ENCODE results near the gene RTKN2.

DNA sequence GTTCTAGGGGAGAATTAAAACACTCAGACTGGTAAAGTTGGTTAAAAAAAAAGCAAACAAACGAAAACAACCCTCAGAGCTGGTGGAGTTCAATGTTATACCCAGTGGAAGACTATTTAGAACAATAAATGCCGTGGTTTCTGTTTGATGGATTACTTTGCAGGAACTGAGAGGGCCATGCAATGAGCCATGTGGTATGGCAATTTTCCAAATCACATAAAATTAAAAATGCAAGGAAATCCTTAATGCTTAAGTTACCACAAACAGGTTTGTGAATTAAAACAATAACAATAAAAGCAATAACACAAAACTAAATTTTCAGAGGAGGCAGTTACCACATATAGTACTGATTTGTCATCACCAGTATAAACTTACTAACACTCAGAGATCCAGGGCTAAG lies 96.9 kb downstream of the RTKN2 start:
- no peak for TF ChIP-seq CTCF (IDR thresholded peaks at IDR 0.05; ENCODE audit: poor library complexity)
- no peak for TF ChIP-seq EZH2phosphoT487 (IDR thresholded peaks at IDR 0.05; ENCODE audit: low read depth, severe bottlenecking, unreplicated experiment)
- TF ChIP-seq EZH2 (IDR thresholded peaks at IDR 0.05; ENCODE audit: borderline replicate concordance), result no peak

Measured in hepatocyte (in vitro differentiated cells).